Right renal cortex interstitium (tissue), 3 donors: Measurements from ENCODE around the gene ARL6IP6. TPM values are rescaled to one million over a fixed set of nuclear protein-coding genes. Genes with fewer than 3 reads are reported as not detected.
"Not testable (repeated sequence)": the region's sequence is repeated elsewhere in the genome, so short reads cannot be mapped to it uniquely, and the experiment has no call there.

ENCODE experiments used
- DNase-seq, 3 donors: peaks; one replicate each; pipeline ENCODE4 v3.0.0-alpha.2; 2013; ENCODE audit warnings: low read depth in 3 of 3, low spot score in 2 of 3
- polyA plus RNA-seq, 3 donors: library from polyadenylated mRNA; unstranded; fragments of 120-200 nt; gene quantifications; one replicate each; pipeline ENCODE4 v1.2.1, GENCODE V29; 2013; ENCODE audit not compliant: insufficient read length in 3 of 3

ARL6IP6 gene
- polyA plus RNA-seq, 3 donors: 61.9 to 72.6 (median 66.6) TPM

GRCh38 chr2:152720794-152721193 lies 2.4 kb downstream of the ARL6IP6 start:
- no peak for DNase-seq

GRCh38 chr2:152722639-152723038 lies 4.2 kb downstream of the ARL6IP6 start:
- not testable (repeated sequence) for DNase-seq

GRCh38 chr2:152723918-152724317 lies 5.5 kb downstream of the ARL6IP6 start:
- DNase-seq: no peak

GRCh38 chr2:152729844-152730243 lies 11.4 kb downstream of the ARL6IP6 start:
- no peak for DNase-seq

- DNase-seq: no peak
Measured at GRCh38 chr2:152730591-152731333, 12.3 kb downstream of the ARL6IP6 start.

GRCh38 chr2:152737509-152737908 lies 19.1 kb downstream of the ARL6IP6 start:
- DNase-seq: not testable (repeated sequence)

GRCh38 chr2:152738438-152738837 lies 20.0 kb downstream of the ARL6IP6 start:
- no peak for DNase-seq

GRCh38 chr2:152739705-152740104 lies 21.3 kb downstream of the ARL6IP6 start:
- not testable (repeated sequence) for DNase-seq

GRCh38 chr2:152740743-152741328 lies 22.4 kb downstream of the ARL6IP6 start:
- no peak for DNase-seq

- DNase-seq: no peak
Measured at GRCh38 chr2:152743002-152743401, 24.6 kb downstream of the ARL6IP6 start.

- DNase-seq: not testable (repeated sequence)
Measured at GRCh38 chr2:152747751-152748150, 29.3 kb downstream of the ARL6IP6 start.

- no peak for DNase-seq
Measured at GRCh38 chr2:152755029-152755428, 36.6 kb downstream of the ARL6IP6 start.

- no peak for DNase-seq
Measured at GRCh38 chr2:152759290-152760072, 41.1 kb downstream of the ARL6IP6 start.

GRCh38 chr2:152761214-152761613 lies 42.8 kb downstream of the ARL6IP6 start:
- DNase-seq: no peak

- no peak for DNase-seq
Measured at GRCh38 chr2:152762202-152762601, 43.8 kb downstream of the ARL6IP6 start.

GRCh38 chr2:152763208-152763607 lies 44.8 kb downstream of the ARL6IP6 start:
- DNase-seq: not testable (repeated sequence)

- no peak for DNase-seq
Measured at GRCh38 chr2:152763651-152764050, 45.2 kb downstream of the ARL6IP6 start.

GRCh38 chr2:152766928-152767327 lies 48.5 kb downstream of the ARL6IP6 start:
- DNase-seq: no peak

GRCh38 chr2:152781175-152781574 lies 62.8 kb downstream of the ARL6IP6 start:
- DNase-seq: no peak

- no peak for DNase-seq
Measured at GRCh38 chr2:152782171-152782570, 63.8 kb downstream of the ARL6IP6 start.

- DNase-seq: no peak
Measured at GRCh38 chr2:152790883-152791282, 72.5 kb downstream of the ARL6IP6 start.

- no peak for DNase-seq
Measured at GRCh38 chr2:152791979-152792378, 73.6 kb downstream of the ARL6IP6 start.
